Colonic mucosa (tissue), 4 donors: ENCODE results near the gene TRPM3. TPM values are rescaled to one million over a fixed set of nuclear protein-coding genes. Genes with fewer than 3 reads are reported as not detected.

Source experiments
- DNase-seq: peaks from one replicate; pipeline ENCODE4 v3.0.0-alpha.2; 2020
- H3K27ac ChIP-seq: fragments of 200-600 bp; one replicate; pipeline ENCODE4 v1.8.0; 2021
- H3K27me3 ChIP-seq: fragments of 200-600 bp; one replicate; pipeline ENCODE4 v1.8.0; 2021
- H3K36me3 ChIP-seq: fragments of 200-600 bp; one replicate; pipeline ENCODE4 v1.8.0; 2021
- H3K4me1 ChIP-seq: fragments of 200-600 bp; one replicate; pipeline ENCODE4 v1.8.0; 2021; ENCODE audit warnings: mild to moderate bottlenecking
- H3K4me3 ChIP-seq: fragments of 200-600 bp; one replicate; pipeline ENCODE4 v1.8.0; 2021
- H3K9ac ChIP-seq, 2 donors: one replicate each; pipeline ENCODE4 v1.7.0; 2013; ENCODE audit warnings: control low read depth in 2 of 2, low read depth in 2 of 2, low read length in 2 of 2
- H3K9me3 ChIP-seq: fragments of 200-600 bp; one replicate; pipeline ENCODE4 v1.8.0; 2021
- CTCF ChIP-seq: fragments of 200-600 bp; IDR thresholded peaks from one replicate; pipeline ENCODE4 v1.8.0; 2022; ENCODE audit warnings: antibody characterized with exemption, mild to moderate bottlenecking
- intact Hi-C: fragments of 100-400 bp; cut with DNase I; formaldehyde crosslinking; loops from one replicate; pipeline ENCODE4 v1.14.1; 2022
- total RNA-seq, 2 donors: library from RNA; stranded (reverse); fragmentation: NEBNext Ultra II Directional in 1 of 2; extraction: Animal tissue kit (Norgen Biotek cat#: 25700) in 1 of 2; gene quantifications; one replicate each; pipeline ENCODE4 v1.2.1, GENCODE V29; 2021
- donor health status: healthy.
- donor health status: DM: no; HTN: no; CAD: no.
- donor health status: DM: no; HTN: no; CAD: no.

Gene TRPM3
- total RNA-seq, 2 donors from 2014 or later = 0.32 to 0.35 TPM

GRCh38 chr9:70954126-70954525 lies 167.3 kb downstream of the TRPM3 start:
- Histone ChIP-seq H3K9ac (no peak overlapping the region), H3K27me3 (no peaks in the 10 kb centered on the region), H3K4me3 (no peak overlapping the region), H3K27ac (no peak overlapping the region), H3K4me1 (no peaks in the 10 kb centered on the region), H3K36me3 (no peaks in the 10 kb centered on the region), H3K9me3 (no peaks in the 10 kb centered on the region)
- no peak for TF ChIP-seq CTCF
- no peak for DNase-seq
- intact Hi-C loops = no loop called here

- no peak for TF ChIP-seq CTCF
- Histone ChIP-seq H3K9me3 (no peaks in the 10 kb centered on the region), H3K27me3 (no peaks in the 10 kb centered on the region), H3K27ac (no peak overlapping the region), H3K4me3 (no peak overlapping the region), H3K9ac (no peak overlapping the region), H3K4me1 (no peaks in the 10 kb centered on the region), H3K36me3 (no peaks in the 10 kb centered on the region)
- intact Hi-C loops = no loop called here
- DNase-seq = no peak
Measured at GRCh38 chr9:70951749-70952727, 169.4 kb downstream of the TRPM3 start.

- DNase-seq = no peak
- TF ChIP-seq CTCF = no peak
- H3K4me1 ChIP-seq = no peaks in the 10 kb centered on the region
- H3K36me3 ChIP-seq = no peaks in the 10 kb centered on the region
- H3K9me3 ChIP-seq = no peaks in the 10 kb centered on the region
- no peak overlapping the region for H3K27ac ChIP-seq
- H3K4me3 ChIP-seq = no peak overlapping the region
- intact Hi-C loops = no loop called here
- no peaks in the 10 kb centered on the region for H3K27me3 ChIP-seq
- no peak overlapping the region for H3K9ac ChIP-seq
Measured at GRCh38 chr9:70950270-70950669, 171.2 kb downstream of the TRPM3 start.

GRCh38 chr9:70949239-70949638 lies 172.2 kb downstream of the TRPM3 start:
- no peak overlapping the region for H3K9ac ChIP-seq
- H3K27me3 ChIP-seq = no peaks in the 10 kb centered on the region
- no peaks in the 10 kb centered on the region for H3K9me3 ChIP-seq
- H3K4me3 ChIP-seq = no peak overlapping the region
- H3K27ac ChIP-seq = no peak overlapping the region
- H3K36me3 ChIP-seq = no peaks in the 10 kb centered on the region
- no peak for TF ChIP-seq CTCF
- DNase-seq = no peak
- intact Hi-C loops = no loop called here
- no peaks in the 10 kb centered on the region for H3K4me1 ChIP-seq

GRCh38 chr9:70948744-70949143 lies 172.7 kb downstream of the TRPM3 start:
- TF ChIP-seq CTCF = no peak
- H3K9me3 ChIP-seq = no peaks in the 10 kb centered on the region
- no peak for DNase-seq
- no peaks in the 10 kb centered on the region for H3K36me3 ChIP-seq
- intact Hi-C loops = no loop called here
- no peak overlapping the region for H3K4me3 ChIP-seq
- no peaks in the 10 kb centered on the region for H3K27me3 ChIP-seq
- H3K4me1 ChIP-seq = no peaks in the 10 kb centered on the region
- no peak overlapping the region for H3K9ac ChIP-seq
- H3K27ac ChIP-seq = no peak overlapping the region
